H1 (cell line): ENCODE results near the gene ADM. TPM values are rescaled to one million over a fixed set of nuclear protein-coding genes. Genes with fewer than 3 reads are reported as not detected.

Source experiments
- BCL11A ChIP-seq, 2 experiments: IDR thresholded peaks; one replicate each; pipeline ENCODE4 v1.6.1; 2011; ENCODE audit warnings: low read depth in 2 of 2, low read length in 2 of 2, mild to moderate bottlenecking in 2 of 2
- CHD2 ChIP-seq: IDR thresholded peaks from 2 replicates; pipeline ENCODE4 v1.6.1; 2012; ENCODE audit warnings: low read length, improper control_type of control experiment
- CTBP2 ChIP-seq: IDR thresholded peaks from 2 replicates; pipeline ENCODE4 v1.7.0; 2011; ENCODE audit warnings: borderline replicate concordance, mild to moderate bottlenecking, moderate library complexity, mixed read lengths, low read length; ENCODE audit not compliant: insufficient read depth, insufficient read length
- EP300 ChIP-seq, 2 experiments: IDR thresholded peaks; 1 replicate in 1 of 2; 2 replicates in 1 of 2; pipeline ENCODE4 v1.6.1; 2011 to 2012; ENCODE audit warnings: low read depth in 2 of 2, low read length in 2 of 2, mild to moderate bottlenecking in 2 of 2, borderline replicate concordance in 1 of 2, inconsistent platforms in 1 of 2, moderate library complexity in 1 of 2
- HDAC6 ChIP-seq: IDR thresholded peaks from one replicate; pipeline ENCODE4 v1.7.1; 2012; ENCODE audit warnings: low read depth, mild to moderate bottlenecking, inconsistent platforms, low read length, moderate library complexity
- JUND ChIP-seq: IDR thresholded peaks from 2 replicates; pipeline ENCODE4 v1.6.1; 2011; ENCODE audit warnings: mild to moderate bottlenecking, improper control_type of control experiment, low read length
- KDM1A ChIP-seq: fragments of 200-600, 300-600 bp; sonication (generic); IDR thresholded peaks from 2 replicates; pipeline ENCODE4 v1.7.1; 2016; ENCODE audit warnings: mild to moderate bottlenecking, low read length, borderline replicate concordance
- KDM4A ChIP-seq: IDR thresholded peaks from one replicate; pipeline ENCODE4 v1.7.1; 2012; ENCODE audit warnings: low read depth, mild to moderate bottlenecking, moderate library complexity, low read length, inconsistent platforms; ENCODE audit not compliant: severe bottlenecking
- MAFK ChIP-seq: IDR thresholded peaks from 2 replicates; pipeline ENCODE4 v1.6.1; 2012; ENCODE audit warnings: low read depth, mild to moderate bottlenecking, improper control_type of control experiment, low read length
- NANOG ChIP-seq: IDR thresholded peaks from 2 replicates; pipeline ENCODE4 v1.6.1; 2011; ENCODE audit warnings: low read length, low read depth, mild to moderate bottlenecking, inconsistent platforms; ENCODE audit not compliant: insufficient read depth, poor library complexity, severe bottlenecking
- PHF8 ChIP-seq: fragments of 200-600 bp; sonication (generic); conservative IDR thresholded peaks from 2 replicates; pipeline ENCODE4 v1.7.1; 2012; ENCODE audit warnings: low read depth, mild to moderate bottlenecking, inconsistent platforms, low read length, moderate library complexity
- POLR2AphosphoS5 ChIP-seq: IDR thresholded peaks from 2 replicates; pipeline ENCODE4 v1.6.1; 2011; ENCODE audit warnings: low read depth, low read length
- POU5F1 ChIP-seq: IDR thresholded peaks from 2 replicates; pipeline ENCODE4 v1.6.1; 2011; ENCODE audit warnings: low read depth, mild to moderate bottlenecking, low read length, moderate library complexity
- RAD21 ChIP-seq, 2 experiments: IDR thresholded peaks in 1 of 2; conservative IDR thresholded peaks in 1 of 2; 2 replicates each; pipeline ENCODE4 v1.6.1; 2011; ENCODE audit warnings: low read depth in 2 of 2, low read length in 2 of 2, improper control_type of control experiment in 1 of 2, inconsistent platforms in 1 of 2, mild to moderate bottlenecking in 1 of 2, moderate library complexity in 1 of 2
- RBBP5 ChIP-seq: IDR thresholded peaks from 2 replicates; pipeline ENCODE4 v1.7.1; 2012; ENCODE audit warnings: low read depth, mild to moderate bottlenecking, inconsistent platforms, low read length, moderate library complexity, borderline replicate concordance
- RNF2 ChIP-seq: fragments of 200-900, 300-1000 bp; sonication (generic); IDR thresholded peaks from 2 replicates; pipeline ENCODE4 v1.7.1; 2016; ENCODE audit warnings: borderline replicate concordance, low read depth, mild to moderate bottlenecking, antibody characterized with exemption, low read length; ENCODE audit not compliant: poor library complexity, severe bottlenecking; ENCODE audit errors: missing control alignments
- SIN3A ChIP-seq, 2 experiments: IDR thresholded peaks in 1 of 2; conservative IDR thresholded peaks in 1 of 2; 2 replicates each; pipeline ENCODE4 v1.6.1; 2011 to 2012; ENCODE audit warnings: low read length in 2 of 2, improper control_type of control experiment in 1 of 2, low read depth in 1 of 2, mild to moderate bottlenecking in 1 of 2
- SUZ12 ChIP-seq: fragments of 200-600 bp; sonication (generic); IDR thresholded peaks from 2 replicates; pipeline ENCODE4 v1.6.1; 2012; ENCODE audit warnings: mild to moderate bottlenecking, inconsistent platforms, low read length, moderate library complexity, mixed read lengths
- TEAD4 ChIP-seq: IDR thresholded peaks from 2 replicates; pipeline ENCODE4 v1.6.1; 2012; ENCODE audit warnings: low read depth, low read length, inconsistent platforms, mixed read lengths
- polyA plus RNA-seq, 7 experiments: library from polyadenylated mRNA; depleted of rRNA in 3 of 7; stranded (reverse) in 5 of 7; unstranded in 2 of 7; fragments of >200 nt in 5 of 7; fragments of 200-250 nt in 2 of 7; gene quantifications; 1 replicate in 5 of 7; 2 replicates in 1 of 7; 4 replicates in 1 of 7; pipeline versions ENCODE4 v1.2.1 to v1.2.3, GENCODE V29; 2011 to 2013; ENCODE audit warnings: missing spikeins in 2 of 7, mixed read lengths in 2 of 7
- total RNA-seq: library from RNA; stranded (reverse); fragmentation: NEBNext Ultra II Directional; extraction: Animal tissue kit (Norgen Biotek cat#: 25700); gene quantifications from 2 replicates; pipeline ENCODE4 v1.2.1, GENCODE V29; 2021
- TF ChIP-seq, protein P1 (sequence below): IDR thresholded peaks from 2 replicates; pipeline ENCODE4 v1.6.1; 2011; ENCODE audit warnings: low read depth, mild to moderate bottlenecking, low read length; ENCODE audit not compliant: insufficient read depth

Gene ADM
- total and polyA plus RNA-seq, 2 of the 8 experiments (the other 6 are each of a cell fraction or from before 2014, with no cell fraction given), result 94.1 to 95.6 TPM

DNA sequence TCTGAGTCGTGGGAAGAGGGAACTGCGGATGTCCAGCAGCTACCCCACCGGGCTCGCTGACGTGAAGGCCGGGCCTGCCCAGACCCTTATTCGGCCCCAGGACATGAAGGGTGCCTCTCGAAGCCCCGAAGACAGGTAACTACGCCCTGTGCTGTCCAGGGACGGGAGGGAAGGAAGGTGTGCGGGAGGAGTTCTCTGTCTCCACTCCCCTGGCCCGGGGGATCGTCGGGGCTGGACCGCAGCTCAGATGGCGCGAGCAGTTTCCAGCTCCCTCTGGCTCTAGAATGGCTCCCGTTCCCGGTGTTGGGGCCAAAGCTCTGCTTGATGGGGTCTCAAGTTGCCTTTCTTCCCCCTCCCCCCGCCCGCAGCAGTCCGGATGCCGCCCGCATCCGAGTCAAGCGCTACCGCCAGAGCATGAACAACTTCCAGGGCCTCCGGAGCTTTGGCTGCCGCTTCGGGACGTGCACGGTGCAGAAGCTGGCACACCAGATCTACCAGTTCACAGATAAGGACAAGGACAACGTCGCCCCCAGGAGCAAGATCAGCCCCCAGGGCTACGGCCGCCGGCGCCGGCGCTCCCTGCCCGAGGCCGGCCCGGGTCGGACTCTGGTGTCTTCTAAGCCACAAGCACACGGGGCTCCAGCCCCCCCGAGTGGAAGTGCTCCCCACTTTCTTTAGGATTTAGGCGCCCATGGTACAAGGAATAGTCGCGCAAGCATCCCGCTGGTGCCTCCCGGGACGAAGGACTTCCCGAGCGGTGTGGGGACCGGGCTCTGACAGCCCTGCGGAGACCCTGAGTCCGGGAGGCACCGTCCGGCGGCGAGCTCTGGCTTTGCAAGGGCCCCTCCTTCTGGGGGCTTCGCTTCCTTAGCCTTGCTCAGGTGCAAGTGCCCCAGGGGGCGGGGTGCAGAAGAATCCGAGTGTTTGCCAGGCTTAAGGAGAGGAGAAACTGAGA lies 1.4 kb downstream of the ADM start (continued):
- TF ChIP-seq JUND (no peak), POLR2AphosphoS5 (peak; percentile 71; the same call in 1 of the 2 replicates), BCL11A (IDR thresholded peaks at IDR 0.05; ENCODE audit: low read depth in 2 of 2, low read length in 2 of 2) (no peak), KDM4A (peak; percentile 2), RAD21 (IDR thresholded peaks at IDR 0.05 in 1 of 2, conservative IDR thresholded peaks at IDR 0.05 in 1 of 2; ENCODE audit: low read depth in 2 of 2, low read length in 2 of 2) (no peak; a peak in 1 of 4 replicates), HDAC6 (no peak), MAFK (no peak), RBBP5 (peak; percentile 65; the same call in 1 of the 2 replicates), NANOG (no peak), CHD2 (no peak), EP300 (IDR thresholded peaks at IDR 0.05; ENCODE audit: borderline replicate concordance in 1 of 2, low read depth in 2 of 2, low read length in 2 of 2) (no peak), CTBP2 (no peak), SIN3A (conservative IDR thresholded peaks at IDR 0.05 in 1 of 2, IDR thresholded peaks at IDR 0.05 in 1 of 2; ENCODE audit: low read depth in 1 of 2, low read length in 2 of 2) (0 out of 4 replicates have a peak, but pooled peaks of 1 of the 2 experiments have one; percentile 67), PHF8 (peak; percentile 15; the same call in 1 of the 2 replicates), KDM1A (no peak), TEAD4 (no peak), RNF2 (no peak), SUZ12 (0 out of 2 replicates have a peak, but pooled peaks have one; percentile 30), POU5F1 (no peak)
- TF ChIP-seq, protein P1, sequence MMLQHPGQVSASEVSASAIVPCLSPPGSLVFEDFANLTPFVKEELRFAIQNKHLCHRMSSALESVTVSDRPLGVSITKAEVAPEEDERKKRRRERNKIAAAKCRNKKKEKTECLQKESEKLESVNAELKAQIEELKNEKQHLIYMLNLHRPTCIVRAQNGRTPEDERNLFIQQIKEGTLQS, result no peak
